ENCODE data around the gene ADORA2A. TPM values are rescaled to one million over a fixed set of nuclear protein-coding genes. Genes with fewer than 3 reads are reported as not detected.

ADORA2A gene
- total and polyA plus RNA-seq, 2 donors (not counting 1 experiment from before 2014, with no cell fraction given) = 0.78 to 1.5 TPM

- H3K4me1 ChIP-seq (ENCODE audit: control insufficient read depth, extremely low read depth, insufficient read depth, low read length) = peaks cover 15% of the 10 kb centered on the region
- H3K36me3 ChIP-seq (ENCODE audit: control insufficient read depth, insufficient read depth, low read length) = no peaks in the 10 kb centered on the region
- H3K4me3 ChIP-seq (replicated peaks in 1 of 4; ENCODE audit: control extremely low read depth in 1 of 4, insufficient read depth in 1 of 4, low read depth in 3 of 4, low read length in 4 of 4) = no peak overlapping the region
- DNase-seq (ENCODE audit: low read depth in 2 of 2) = no peak
- H3K9ac ChIP-seq (ENCODE audit: insufficient read depth, low read length) = no peak overlapping the region
- H3K79me2 ChIP-seq (ENCODE audit: control insufficient read depth, insufficient read depth, low read length) = no peaks in the 10 kb centered on the region
- H3K4me2 ChIP-seq (ENCODE audit: extremely low read depth, insufficient read depth, low read length) = no peak overlapping the region
- TF ChIP-seq CTCF (conservative IDR thresholded peaks at IDR 0.05 in 1 of 2, IDR thresholded peaks at IDR 0.05 in 1 of 2; ENCODE audit: low read depth in 1 of 2, low read length in 2 of 2) (no peak), EZH2 (IDR thresholded peaks at IDR 0.05; ENCODE audit: low read length, missing control alignments) (no peak)
- H3K9me3 ChIP-seq (ENCODE audit: control insufficient read depth, insufficient read depth, low read depth, low read length) = no peaks in the 10 kb centered on the region
- H3K27ac ChIP-seq (ENCODE audit: insufficient read depth, low read length) = no peak overlapping the region
- H4K20me1 ChIP-seq (ENCODE audit: control insufficient read depth, extremely low read depth, insufficient read depth, low read length) = no peaks in the 10 kb centered on the region
- peak overlapping the region; percentile 22 for H2AFZ ChIP-seq (ENCODE audit: low read length)
- no peaks in the 10 kb centered on the region for H3K27me3 ChIP-seq (ENCODE audit: control insufficient read depth, insufficient read depth, low read length)
Measured at GRCh38 chr22:24435861-24436371, 8.5 kb downstream of the ADORA2A start.

- no peak overlapping the region for H3K4me3 ChIP-seq (replicated peaks in 1 of 4; ENCODE audit: control extremely low read depth in 1 of 4, insufficient read depth in 1 of 4, low read depth in 3 of 4, low read length in 4 of 4)
- no peak overlapping the region for H3K4me2 ChIP-seq (ENCODE audit: extremely low read depth, insufficient read depth, low read length)
- H3K79me2 ChIP-seq (ENCODE audit: control insufficient read depth, insufficient read depth, low read length) = no peaks in the 10 kb centered on the region
- no peaks in the 10 kb centered on the region for H3K9me3 ChIP-seq (ENCODE audit: control insufficient read depth, insufficient read depth, low read depth, low read length)
- H4K20me1 ChIP-seq (ENCODE audit: control insufficient read depth, extremely low read depth, insufficient read depth, low read length) = no peaks in the 10 kb centered on the region
- TF ChIP-seq EZH2 (IDR thresholded peaks at IDR 0.05; ENCODE audit: low read length, missing control alignments) (no peak), CTCF (conservative IDR thresholded peaks at IDR 0.05 in 1 of 2, IDR thresholded peaks at IDR 0.05 in 1 of 2; ENCODE audit: low read depth in 1 of 2, low read length in 2 of 2) (no peak)
- no peak overlapping the region for H2AFZ ChIP-seq (ENCODE audit: low read length)
- H3K36me3 ChIP-seq (ENCODE audit: control insufficient read depth, insufficient read depth, low read length) = no peaks in the 10 kb centered on the region
- H3K27me3 ChIP-seq (ENCODE audit: control insufficient read depth, insufficient read depth, low read length) = no peaks in the 10 kb centered on the region
- H3K9ac ChIP-seq (ENCODE audit: insufficient read depth, low read length) = no peak overlapping the region
- H3K4me1 ChIP-seq (ENCODE audit: control insufficient read depth, extremely low read depth, insufficient read depth, low read length) = peaks cover 15% of the 10 kb centered on the region
- peak overlapping the region; percentile 5 for H3K27ac ChIP-seq (ENCODE audit: insufficient read depth, low read length)
- no peak for DNase-seq (ENCODE audit: low read depth in 2 of 2)
Measured at GRCh38 chr22:24436553-24436952, 9.2 kb downstream of the ADORA2A start.

GRCh38 chr22:24437091-24437490 lies 9.7 kb downstream of the ADORA2A start:
- Histone ChIP-seq H3K4me2 (ENCODE audit: extremely low read depth, insufficient read depth, low read length) (no peak overlapping the region), H3K27me3 (ENCODE audit: control insufficient read depth, insufficient read depth, low read length) (no peaks in the 10 kb centered on the region), H3K4me3 (replicated peaks in 1 of 4; ENCODE audit: control extremely low read depth in 1 of 4, insufficient read depth in 1 of 4, low read depth in 3 of 4, low read length in 4 of 4) (no peak overlapping the region), H3K27ac (ENCODE audit: insufficient read depth, low read length) (no peak overlapping the region), H3K9me3 (ENCODE audit: control insufficient read depth, insufficient read depth, low read depth, low read length) (no peaks in the 10 kb centered on the region), H4K20me1 (ENCODE audit: control insufficient read depth, extremely low read depth, insufficient read depth, low read length) (no peaks in the 10 kb centered on the region), H3K9ac (ENCODE audit: insufficient read depth, low read length) (no peak overlapping the region), H3K36me3 (ENCODE audit: control insufficient read depth, insufficient read depth, low read length) (no peaks in the 10 kb centered on the region), H3K79me2 (ENCODE audit: control insufficient read depth, insufficient read depth, low read length) (no peaks in the 10 kb centered on the region), H2AFZ (ENCODE audit: low read length) (no peak overlapping the region), H3K4me1 (ENCODE audit: control insufficient read depth, extremely low read depth, insufficient read depth, low read length) (peaks cover 15% of the 10 kb centered on the region)
- no peak for TF ChIP-seq CTCF (conservative IDR thresholded peaks at IDR 0.05 in 1 of 2, IDR thresholded peaks at IDR 0.05 in 1 of 2; ENCODE audit: low read depth in 1 of 2, low read length in 2 of 2)
- TF ChIP-seq EZH2 (IDR thresholded peaks at IDR 0.05; ENCODE audit: low read length, missing control alignments) = no peak
- no peak for DNase-seq (ENCODE audit: low read depth in 2 of 2)

Data from fibroblast of lung (primary cell).